Endothelial cell of umbilical vein (primary cell): ENCODE results near the gene SWAP70. TPM values are rescaled to one million over a fixed set of nuclear protein-coding genes. Genes with fewer than 3 reads are reported as not detected.

ENCODE experiments used
- BruUV-seq: library from RNA; stranded (reverse); fragments of 400-500 nt; replicated peaks from 2 replicates; lab custom pipeline; 2021; lab: Mats Ljungman, UMichigan
- CTCF ChIA-PET: fragments of 300-600, 350-600 bp; sonication (Branson Sonifier 250); formaldehyde crosslinking; loops from one replicate; lab custom pipeline; 2021; ENCODE audit warnings: antibody characterized with exemption, inconsistent platforms; lab: Charles Lee
- POLR2A ChIA-PET: fragments of 300-600, 350-600 bp; sonication (Branson Sonifier 250); formaldehyde crosslinking; loops from one replicate; lab custom pipeline; 2021; ENCODE audit warnings: antibody characterized with exemption, inconsistent platforms; lab: Charles Lee
- DNase-seq: peaks from one replicate; pipeline ENCODE4 v3.0.0-alpha.2; 2011; ENCODE audit warnings: low read depth, low spot score
- FAIRE-seq: peaks from 2 replicates; lab custom pipeline; 2011; peaks lifted over from hg19 to GRCh38; lab: Jason Lieb, UNC
- H2AFZ ChIP-seq: 2 replicates; pipeline ENCODE4 v1.6.0; 2012; ENCODE audit warnings: low read depth, low read length, control low read depth, inconsistent platforms
- H3K27ac ChIP-seq: 2 replicates; pipeline ENCODE4 v1.5.1; 2011; ENCODE audit warnings: low read depth, mild to moderate bottlenecking, control low read depth, low read length, moderate library complexity; ENCODE audit not compliant: insufficient read depth
- H3K27me3 ChIP-seq, 2 experiments: 2 replicates each; pipeline versions ENCODE4 v1.6.0 to v1.6.1; 2011; ENCODE audit warnings: low read length in 2 of 2, mixed read lengths in 1 of 2; ENCODE audit not compliant: control insufficient read depth in 2 of 2, insufficient read depth in 2 of 2
- H3K36me3 ChIP-seq, 2 experiments: 2 replicates in 1 of 2; 3 replicates in 1 of 2; pipeline ENCODE4 v1.5.1; 2011; ENCODE audit warnings: low read length in 2 of 2, mild to moderate bottlenecking in 1 of 2, moderate library complexity in 1 of 2; ENCODE audit not compliant: control insufficient read depth in 2 of 2, insufficient read depth in 2 of 2; ENCODE audit errors: extremely low read depth in 1 of 2
- H3K4me1 ChIP-seq: 3 replicates; pipeline ENCODE4 v1.5.1; 2011; ENCODE audit warnings: mild to moderate bottlenecking, low read length; ENCODE audit not compliant: control insufficient read depth, insufficient read depth; ENCODE audit errors: extremely low read depth
- H3K4me2 ChIP-seq: 2 replicates; pipeline ENCODE4 v1.6.1; 2011; ENCODE audit warnings: low read length, control low read depth, mixed read lengths; ENCODE audit not compliant: insufficient read depth
- H3K4me3 ChIP-seq, 3 experiments: fragments of 200-600 bp in 1 of 3; sonication (generic), shearing (Covaris generic) in 1 of 3; replicated peaks in 1 of 3; 2 replicates each; pipeline ENCODE4 v1.5.1; 2011 to 2016; ENCODE audit warnings: control low read depth in 3 of 3, low read length in 3 of 3, mild to moderate bottlenecking in 2 of 3, inconsistent platforms in 1 of 3, low read depth in 1 of 3, moderate library complexity in 1 of 3; ENCODE audit not compliant: insufficient read depth in 1 of 3
- H3K79me2 ChIP-seq: 2 replicates; pipeline ENCODE4 v1.6.0; 2012; ENCODE audit warnings: low read length, inconsistent platforms; ENCODE audit not compliant: control insufficient read depth, insufficient read depth
- H3K9ac ChIP-seq: replicated peaks from 2 replicates; pipeline ENCODE3; 2011; ENCODE audit warnings: low read length, control low read depth; ENCODE audit not compliant: insufficient read depth; ENCODE audit errors: extremely low read depth
- H3K9me1 ChIP-seq: replicated peaks from 3 replicates; pipeline ENCODE4 v1.6.0; 2011; ENCODE audit warnings: mild to moderate bottlenecking, low read length; ENCODE audit not compliant: control insufficient read depth, insufficient read depth; ENCODE audit errors: extremely low read depth
- H3K9me3 ChIP-seq: replicated peaks from 2 replicates; pipeline ENCODE4 v1.5.1; 2012; ENCODE audit warnings: low read length, inconsistent platforms; ENCODE audit not compliant: control insufficient read depth, insufficient read depth
- H4K20me1 ChIP-seq: replicated peaks from 2 replicates; pipeline ENCODE3; 2011; ENCODE audit warnings: mild to moderate bottlenecking, low read length; ENCODE audit not compliant: control insufficient read depth, insufficient read depth; ENCODE audit errors: extremely low read depth
- EZH2 ChIP-seq: IDR thresholded peaks from 2 replicates; pipeline ENCODE4 v1.6.1; 2012; ENCODE audit warnings: borderline replicate concordance, low read depth, mild to moderate bottlenecking, moderate library complexity, low read length, inconsistent platforms; ENCODE audit not compliant: severe bottlenecking
- GATA2 ChIP-seq: IDR thresholded peaks from 2 replicates; pipeline ENCODE4 v1.7.0; 2011; ENCODE audit warnings: low read depth, mild to moderate bottlenecking, moderate library complexity, mixed read lengths, low read length; ENCODE audit not compliant: insufficient read length, insufficient read depth
- MYC ChIP-seq: IDR thresholded peaks from one replicate; pipeline ENCODE4 v1.6.1; 2011; ENCODE audit warnings: mild to moderate bottlenecking, low read depth, low read length
- POLR2A ChIP-seq: IDR thresholded peaks from 2 replicates; pipeline ENCODE4 v1.6.1; 2012; ENCODE audit warnings: low read depth, mild to moderate bottlenecking, control low read depth, low read length
- POLR2AphosphoS5 ChIP-seq: IDR thresholded peaks from 2 replicates; pipeline ENCODE4 v1.6.1; 2012; ENCODE audit warnings: low read depth, mild to moderate bottlenecking, control low read depth, low read length, moderate library complexity; ENCODE audit not compliant: insufficient read depth
- dilution Hi-C: fragments of 300-500 bp; cut with MboI; formaldehyde crosslinking; loops from one replicate; pipeline ENCODE4 v1.15.0; 2019; ENCODE audit warnings: low sequenced_read_pairs; ENCODE audit not compliant: extremely low pct_ligation_motif_present
- intact Hi-C: fragments of 100-400 bp; cut with micrococcal nuclease; formaldehyde crosslinking; loops from one replicate; pipeline ENCODE4 v1.10.0; 2022
- polyA plus RNA-seq, 4 experiments: library from polyadenylated mRNA; depleted of rRNA in 3 of 4; stranded (reverse) in 3 of 4; unstranded in 1 of 4; fragments of >200 nt; gene quantifications; 2 replicates each; pipeline versions ENCODE4 v1.2.1 to v1.2.3, GENCODE V29; 2011 to 2012; ENCODE audit warnings: missing spikeins in 1 of 4
- total RNA-seq: library from RNA; stranded (reverse); gene quantifications from 2 replicates; pipeline ENCODE4 v1.2.3, GENCODE V29; 2021
- TF ChIP-seq, protein P1 (sequence below), 2 donors: IDR thresholded peaks; 1 replicate in 1 of 2; 2 replicates in 1 of 2; pipeline ENCODE4 v1.5.1; 2011; ENCODE audit warnings: low read length in 2 of 2, mild to moderate bottlenecking in 2 of 2, moderate library complexity in 2 of 2, control low read depth in 1 of 2, inconsistent platforms in 1 of 2, low read depth in 1 of 2; ENCODE audit not compliant: insufficient read depth in 1 of 2; ENCODE audit errors: extremely low read depth in 1 of 2

Gene SWAP70
- total and polyA plus RNA-seq, 2 donors (not counting 3 experiments of a cell fraction or from before 2014, with no cell fraction given) = 52.5 to 165 TPM

DNA sequence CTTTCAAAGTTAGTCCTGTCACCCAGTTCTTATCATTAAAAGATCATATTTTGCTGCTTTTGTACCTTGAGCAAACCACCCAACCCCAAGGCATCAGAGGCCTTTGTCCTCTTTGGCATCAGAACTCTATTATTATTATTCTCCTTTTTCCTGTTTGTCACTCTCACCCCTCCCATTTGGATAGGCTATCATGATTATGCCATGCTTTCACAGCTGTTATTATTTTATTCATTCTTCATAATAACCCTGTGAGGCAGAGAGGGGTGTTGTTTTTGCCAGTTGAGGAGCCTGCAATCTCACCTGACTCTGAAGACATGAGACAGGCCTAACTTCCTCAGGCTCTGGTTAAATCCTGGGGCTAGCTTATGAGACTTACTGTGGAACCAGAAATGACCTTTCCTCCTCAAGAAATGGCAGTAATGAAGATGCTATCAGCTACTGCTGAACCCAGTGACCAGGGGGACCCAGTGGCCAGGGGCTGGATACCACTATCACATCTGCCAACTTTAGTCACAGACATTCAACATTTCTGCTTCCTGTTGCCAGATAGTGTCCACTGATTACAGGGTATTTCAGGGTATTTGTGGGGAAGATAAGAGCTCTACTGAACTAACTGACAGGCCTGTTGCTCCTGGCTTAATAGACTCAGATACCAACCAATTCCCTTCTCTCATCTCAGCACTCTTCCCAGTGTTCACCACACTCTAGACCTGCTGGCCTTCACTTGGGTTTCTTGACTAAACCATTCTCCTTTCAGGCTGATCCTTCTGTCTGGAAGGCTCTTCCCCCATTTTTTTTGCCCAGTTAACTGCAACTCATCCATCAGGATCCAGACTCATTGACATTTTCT lies 11.8 kb upstream of the SWAP70 start:
- H3K4me3 ChIP-seq = no peak overlapping the region
- dilution Hi-C loops = no loop called here
- no peaks in the 10 kb centered on the region for H3K9me3 ChIP-seq
- BruUV-seq = no TSS peak
- no peaks in the 10 kb centered on the region for H3K36me3 ChIP-seq
- TF ChIP-seq POLR2AphosphoS5 (peak; percentile 31), POLR2A (no peak), MYC (no peak), GATA2 (peak; percentile 80), EZH2 (no peak)
- TF ChIP-seq, protein P1, sequence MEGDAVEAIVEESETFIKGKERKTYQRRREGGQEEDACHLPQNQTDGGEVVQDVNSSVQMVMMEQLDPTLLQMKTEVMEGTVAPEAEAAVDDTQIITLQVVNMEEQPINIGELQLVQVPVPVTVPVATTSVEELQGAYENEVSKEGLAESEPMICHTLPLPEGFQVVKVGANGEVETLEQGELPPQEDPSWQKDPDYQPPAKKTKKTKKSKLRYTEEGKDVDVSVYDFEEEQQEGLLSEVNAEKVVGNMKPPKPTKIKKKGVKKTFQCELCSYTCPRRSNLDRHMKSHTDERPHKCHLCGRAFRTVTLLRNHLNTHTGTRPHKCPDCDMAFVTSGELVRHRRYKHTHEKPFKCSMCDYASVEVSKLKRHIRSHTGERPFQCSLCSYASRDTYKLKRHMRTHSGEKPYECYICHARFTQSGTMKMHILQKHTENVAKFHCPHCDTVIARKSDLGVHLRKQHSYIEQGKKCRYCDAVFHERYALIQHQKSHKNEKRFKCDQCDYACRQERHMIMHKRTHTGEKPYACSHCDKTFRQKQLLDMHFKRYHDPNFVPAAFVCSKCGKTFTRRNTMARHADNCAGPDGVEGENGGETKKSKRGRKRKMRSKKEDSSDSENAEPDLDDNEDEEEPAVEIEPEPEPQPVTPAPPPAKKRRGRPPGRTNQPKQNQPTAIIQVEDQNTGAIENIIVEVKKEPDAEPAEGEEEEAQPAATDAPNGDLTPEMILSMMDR (IDR thresholded peaks at IDR 0.05; ENCODE audit: extremely low read depth in 1 of 2, insufficient read depth in 1 of 2, low read depth in 1 of 2, low read length in 2 of 2) = no peak
- CTCF ChIA-PET = interaction anchor here (0.8 to 1.9 kb wide), 5 partner anchors 13 to 106 kb away, joined by 3 to 6 read pairs (median 3); no protein-coding TSS in a partner anchor
- H2AFZ ChIP-seq = peak overlapping the region; percentile 40
- no peak overlapping the region for H3K9ac ChIP-seq
- intact Hi-C loops = no loop called here
- POLR2A ChIA-PET = interaction anchor here (0.6 to 0.8 kb wide), 2 partner anchors 25 to 27 kb away, joined by 3 to 4 read pairs; no protein-coding TSS in a partner anchor
- H3K4me1 ChIP-seq = peaks cover 17% of the 10 kb centered on the region
- no peaks in the 10 kb centered on the region for H3K27me3 ChIP-seq
- no peaks in the 10 kb centered on the region for H3K79me2 ChIP-seq
- H3K27ac ChIP-seq = peak overlapping the region; percentile 53
- H3K9me1 ChIP-seq = no peaks in the 10 kb centered on the region
- peak overlapping the region; percentile 26 for H3K4me2 ChIP-seq
- DNase-seq (peak; percentile 84), FAIRE-seq (peak; percentile 77)
- H4K20me1 ChIP-seq = no peaks in the 10 kb centered on the region
